ENCODE measurements around the gene KARS1.

DNA sequence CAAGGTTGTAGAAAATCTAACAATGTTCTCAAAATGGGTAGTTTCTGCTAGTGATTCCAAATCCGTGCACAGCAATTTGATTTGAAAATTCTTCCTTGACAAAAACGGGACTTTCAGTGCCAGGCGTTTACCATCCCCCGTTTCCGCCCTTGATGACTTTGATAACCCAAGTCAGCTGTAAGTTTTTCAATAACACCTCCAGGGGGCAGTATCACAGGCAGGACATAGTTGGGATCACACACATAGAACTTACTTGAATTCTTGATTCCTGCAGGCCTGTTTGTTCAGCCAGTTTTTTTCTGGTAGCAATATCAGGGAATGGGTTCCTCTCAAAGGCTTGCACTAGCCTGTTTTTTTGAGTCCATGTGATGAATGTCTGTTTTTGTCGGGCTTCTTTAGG is 48.2 kb upstream of the KARS1 start:
- TF ChIP-seq CTCF (IDR thresholded peaks at IDR 0.05) (no peak), POLR2A (IDR thresholded peaks at IDR 0.05) (no peak)
